Measurements from ENCODE around the gene SLC1A1. TPM values are rescaled to one million over a fixed set of nuclear protein-coding genes. Genes with fewer than 3 reads are reported as not detected.

SLC1A1 gene
- total and polyA plus RNA-seq, 2 experiments from 2014 or later: 3.7 to 8.2 TPM

GRCh38 chr9:4507306-4508130, 17.2 kb downstream of the SLC1A1 start:
- Mint-ChIP-seq H3K36me3 (ENCODE audit: low read depth) (no peaks in the 10 kb centered on the region), H3K9me3 (no peaks in the 10 kb centered on the region), H3K4me3 (no peak overlapping the region), H3K27ac (no peak overlapping the region), H3K27me3 (ENCODE audit: insufficient read depth, low read depth, poor library complexity) (no peaks in the 10 kb centered on the region), H3K4me1 (peaks cover 12% of the 10 kb centered on the region)
- Histone ChIP-seq H3K79me2 (replicated peaks; ENCODE audit: insufficient read depth) (no peaks in the 10 kb centered on the region; the same call in 1 of the 2 replicates), H3K27ac (ENCODE audit: low read depth) (no peak overlapping the region), H3K4me2 (no peak overlapping the region), H3K4me1 (ENCODE audit: insufficient read depth) (no peaks in the 10 kb centered on the region), H4K20me1 (replicated peaks; ENCODE audit: insufficient read depth) (no peaks in the 10 kb centered on the region; the same call in 1 of the 2 replicates), H3K36me3 (ENCODE audit: insufficient read depth) (no peaks in the 10 kb centered on the region), H3K4me3 (no peak overlapping the region), H3K27me3 (ENCODE audit: insufficient read depth) (no peaks in the 10 kb centered on the region), H3F3A (replicated peaks; ENCODE audit: low read depth) (no peaks in the 10 kb centered on the region), H3K9me2 (ENCODE audit: insufficient read depth) (no peaks in the 10 kb centered on the region), H2AFZ (no peak overlapping the region)
- no peak for ATAC-seq
- TF ChIP-seq ZNF462 (CRISPR knock-in tag; IDR thresholded peaks at IDR 0.05) (no peak), ZNF114 (CRISPR knock-in tag; IDR thresholded peaks at IDR 0.05) (no peak), POLR2AphosphoS5 (IDR thresholded peaks at IDR 0.05; ENCODE audit: low read depth) (no peak), REST (IDR thresholded peaks at IDR 0.05; ENCODE audit: unreplicated experiment) (no peak), ZNF331 (CRISPR knock-in tag; IDR thresholded peaks at IDR 0.05; ENCODE audit: low read depth) (no peak), JUNB (IDR thresholded peaks at IDR 0.05; ENCODE audit: unreplicated experiment) (no peak), CREB1 (CRISPR knock-in tag; IDR thresholded peaks at IDR 0.05; ENCODE audit: low read depth) (no peak), CTCF (conservative IDR thresholded peaks at IDR 0.05; ENCODE audit: low read depth in 2 of 2) (no peak), STAT1 (IDR thresholded peaks at IDR 0.05; ENCODE audit: unreplicated experiment) (no peak), EZH2phosphoT487 (IDR thresholded peaks at IDR 0.05; ENCODE audit: unreplicated experiment) (no peak), ETS1 (IDR thresholded peaks at IDR 0.05) (no peak), EZH2 (IDR thresholded peaks at IDR 0.05; ENCODE audit: low read depth, unreplicated experiment) (no peak), NANOG (IDR thresholded peaks at IDR 0.05; ENCODE audit: borderline replicate concordance) (no peak)
- no peak for DNase-seq (ENCODE audit: low spot score)
